Endothelial cell of umbilical vein (primary cell): ENCODE data around the gene OR11L1.

Experiments
- CTCF ChIP-seq, 2 donors: IDR thresholded peaks; 1 replicate in 1 of 2; 2 replicates in 1 of 2; pipeline ENCODE4 v1.5.1; 2011; ENCODE audit warnings: low read length in 2 of 2, mild to moderate bottlenecking in 2 of 2, moderate library complexity in 2 of 2, control low read depth in 1 of 2, inconsistent platforms in 1 of 2, low read depth in 1 of 2; ENCODE audit not compliant: insufficient read depth in 1 of 2; ENCODE audit errors: extremely low read depth in 1 of 2
- EZH2 ChIP-seq: IDR thresholded peaks from 2 replicates; pipeline ENCODE4 v1.6.1; 2012; ENCODE audit warnings: borderline replicate concordance, low read depth, mild to moderate bottlenecking, moderate library complexity, low read length, inconsistent platforms; ENCODE audit not compliant: severe bottlenecking
- GATA2 ChIP-seq: IDR thresholded peaks from 2 replicates; pipeline ENCODE4 v1.7.0; 2011; ENCODE audit warnings: low read depth, mild to moderate bottlenecking, moderate library complexity, mixed read lengths, low read length; ENCODE audit not compliant: insufficient read length, insufficient read depth
- JUN ChIP-seq: IDR thresholded peaks from 2 replicates; pipeline ENCODE4 v1.6.1; 2011; ENCODE audit warnings: borderline replicate concordance, low read depth; ENCODE audit not compliant: insufficient read length, insufficient read depth
- MYC ChIP-seq: IDR thresholded peaks from one replicate; pipeline ENCODE4 v1.6.1; 2011; ENCODE audit warnings: mild to moderate bottlenecking, low read depth, low read length
- POLR2A ChIP-seq: IDR thresholded peaks from 2 replicates; pipeline ENCODE4 v1.6.1; 2012; ENCODE audit warnings: low read depth, mild to moderate bottlenecking, control low read depth, low read length
- POLR2AphosphoS5 ChIP-seq: IDR thresholded peaks from 2 replicates; pipeline ENCODE4 v1.6.1; 2012; ENCODE audit warnings: low read depth, mild to moderate bottlenecking, control low read depth, low read length, moderate library complexity; ENCODE audit not compliant: insufficient read depth
- TF ChIP-seq, protein P1 (sequence below): IDR thresholded peaks from 2 replicates; pipeline ENCODE4 v1.6.1; 2011; ENCODE audit not compliant: insufficient read depth, insufficient read length

GRCh38 chr1:247864644-247865043, 22.9 kb upstream of the OR11L1 start:
- TF ChIP-seq CTCF (IDR thresholded peaks at IDR 0.05; ENCODE audit: extremely low read depth in 1 of 2, insufficient read depth in 1 of 2, low read depth in 1 of 2, low read length in 2 of 2) (no peak), JUN (no peak), EZH2 (no peak), POLR2A (no peak), POLR2AphosphoS5 (no peak), MYC (no peak), GATA2 (no peak)
- TF ChIP-seq, protein P1, sequence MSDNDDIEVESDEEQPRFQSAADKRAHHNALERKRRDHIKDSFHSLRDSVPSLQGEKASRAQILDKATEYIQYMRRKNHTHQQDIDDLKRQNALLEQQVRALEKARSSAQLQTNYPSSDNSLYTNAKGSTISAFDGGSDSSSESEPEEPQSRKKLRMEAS = no peak
